NOMO-1 treated with dmso at 0.1 percent for 144 hours (cell line): ENCODE data around the gene TDP1.

Source experiments
- DNase-seq: peaks from one replicate; lab custom pipeline; 2025; ENCODE audit not compliant: unreplicated experiment; lab: John Stamatoyannopoulos, UW

The TDP1 gene

DNA sequence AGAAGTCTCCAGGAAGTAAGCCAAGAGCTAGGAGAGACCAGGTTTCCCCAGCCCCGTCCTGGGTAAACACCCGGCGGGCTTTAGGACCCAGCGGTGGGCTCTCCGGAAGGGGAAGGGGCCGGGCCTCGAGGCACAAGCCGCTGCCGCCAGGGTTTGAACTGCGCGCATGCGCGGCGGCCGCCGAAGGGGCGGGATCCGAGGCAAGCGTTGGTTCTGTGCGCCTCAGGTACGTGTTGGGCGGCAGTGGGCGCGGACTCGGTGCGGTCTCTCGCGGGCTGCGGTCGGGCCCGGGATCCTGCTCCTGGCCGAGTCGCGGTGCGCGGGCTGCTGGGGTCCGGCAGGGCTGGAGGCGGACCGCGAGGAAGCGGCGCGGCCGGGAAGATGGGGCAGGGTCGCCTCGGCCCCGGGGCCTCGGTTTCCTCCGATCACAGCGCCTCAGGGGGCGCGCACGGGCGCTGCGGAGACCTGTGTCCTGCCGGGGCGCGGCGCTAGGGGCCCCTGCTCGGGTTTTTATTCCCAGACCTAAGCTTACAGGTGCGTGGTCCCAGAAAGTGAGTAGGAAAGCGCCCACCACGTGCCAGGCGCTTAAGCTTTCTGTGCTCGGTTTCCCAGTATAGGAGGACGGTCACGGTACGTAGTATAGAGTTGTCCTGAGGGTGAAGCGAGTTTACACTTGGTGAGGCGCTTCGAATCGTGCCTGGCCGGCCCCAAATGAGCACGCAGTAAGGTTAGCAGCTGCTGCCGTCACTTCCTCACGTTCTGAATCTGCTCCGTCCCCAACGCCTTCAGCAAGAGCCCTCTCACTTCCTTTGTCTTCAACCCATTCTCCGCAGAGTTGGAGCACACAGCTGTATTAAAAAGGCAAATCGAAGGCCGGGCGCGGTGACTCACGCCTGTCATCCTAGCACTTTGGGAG lies at the start of gene TDP1:
TSS of gene TDP1 (plus strand) at position 183 of the 916 bp plus-strand sequence. CDS start 7,188 bp downstream, outside the sequence.
- peak; percentile 92 for DNase-seq

GRCh38 chr14:89906000-89906399 lies 49.7 kb upstream of the TDP1 start:
- no peak for DNase-seq

GRCh38 chr14:89907655-89908054 lies 48.1 kb upstream of the TDP1 start:
- DNase-seq: no peak

- no peak for DNase-seq
Measured at GRCh38 chr14:89908712-89909450, 46.8 kb upstream of the TDP1 start.

DNA sequence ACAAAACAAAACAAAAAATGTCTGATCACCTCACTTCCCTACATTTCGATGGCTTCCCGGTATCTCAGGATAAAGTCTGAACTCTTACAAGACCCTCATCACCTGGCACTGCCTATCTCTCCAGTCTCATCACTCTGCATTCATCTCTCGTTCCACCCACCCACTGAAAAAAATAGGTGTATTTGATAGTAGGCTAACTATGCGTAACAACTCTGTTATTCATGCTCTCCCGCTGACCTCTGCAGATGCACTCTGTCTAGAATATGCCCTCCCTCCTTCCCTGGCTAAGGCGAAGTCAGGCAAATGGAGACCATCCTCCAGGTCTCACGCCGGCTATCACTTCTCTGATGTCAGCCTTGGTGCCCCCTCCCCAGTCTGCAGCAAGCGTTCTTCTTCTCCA lies 46.1 kb upstream of the TDP1 start:
- no peak for DNase-seq

- DNase-seq: no peak
Measured at GRCh38 chr14:89910691-89911009, 45.1 kb upstream of the TDP1 start.

- no peak for DNase-seq
Measured at GRCh38 chr14:89911010-89911919, 44.5 kb upstream of the TDP1 start.

DNA sequence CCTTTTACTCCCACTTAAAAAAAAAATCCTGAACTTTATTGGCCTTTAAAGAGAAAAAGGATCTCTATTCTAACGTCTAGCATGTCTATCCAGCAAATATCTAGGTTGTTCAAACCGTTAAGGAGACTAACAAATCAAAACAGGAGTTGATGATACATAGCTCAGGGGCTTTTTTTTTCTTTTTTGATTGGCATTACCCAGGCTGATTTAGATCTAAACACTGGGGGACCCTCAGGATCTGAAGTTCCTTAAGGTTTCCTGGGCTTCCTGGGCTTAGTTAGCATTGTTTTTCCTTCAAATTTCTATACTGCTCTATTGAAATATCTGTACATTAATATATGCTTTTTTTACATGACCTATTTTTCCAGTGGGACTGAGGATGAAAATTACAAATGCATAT lies 43.5 kb upstream of the TDP1 start:
- DNase-seq: no peak

GRCh38 chr14:89912667-89913211 lies 43.0 kb upstream of the TDP1 start:
- no peak for DNase-seq

DNA sequence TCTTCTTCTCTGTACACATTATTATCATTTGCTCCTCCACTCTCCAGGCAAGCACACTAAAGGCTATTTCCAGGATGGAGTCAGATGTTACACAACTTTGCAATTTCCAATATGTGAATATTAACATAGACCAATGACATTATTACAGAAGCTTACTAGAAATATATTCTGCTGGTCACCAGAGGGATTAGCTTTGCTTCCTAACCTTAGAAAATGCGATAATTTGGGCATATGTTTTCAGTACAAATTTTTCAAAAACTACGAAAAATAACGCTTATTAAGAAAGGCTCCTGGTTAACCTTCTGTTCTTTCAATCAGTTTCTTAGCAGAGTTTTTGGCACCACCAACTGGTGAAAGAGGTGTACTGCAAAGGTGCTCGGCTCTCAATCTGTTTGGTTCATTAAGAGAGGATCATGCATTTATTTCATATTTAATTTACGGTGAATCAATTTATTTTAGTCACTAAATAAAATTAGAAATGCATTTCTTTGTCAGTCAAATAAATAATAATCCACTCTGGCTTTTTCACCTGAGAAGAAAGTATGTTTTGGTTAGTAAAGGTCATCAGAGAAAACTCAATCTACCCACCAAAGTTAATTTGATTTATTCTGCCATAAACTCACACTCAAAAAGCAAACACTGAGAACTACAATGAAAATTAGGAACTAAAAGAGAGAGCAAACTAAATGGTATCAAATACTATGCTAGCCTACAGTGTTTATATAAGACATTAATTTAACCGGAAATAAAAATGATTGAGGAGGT lies 40.4 kb upstream of the TDP1 start:
- DNase-seq: no peak

GRCh38 chr14:89918721-89919120 lies 37.0 kb upstream of the TDP1 start:
- no peak for DNase-seq

GRCh38 chr14:89920056-89920455 lies 35.7 kb upstream of the TDP1 start:
- DNase-seq: no peak

DNA sequence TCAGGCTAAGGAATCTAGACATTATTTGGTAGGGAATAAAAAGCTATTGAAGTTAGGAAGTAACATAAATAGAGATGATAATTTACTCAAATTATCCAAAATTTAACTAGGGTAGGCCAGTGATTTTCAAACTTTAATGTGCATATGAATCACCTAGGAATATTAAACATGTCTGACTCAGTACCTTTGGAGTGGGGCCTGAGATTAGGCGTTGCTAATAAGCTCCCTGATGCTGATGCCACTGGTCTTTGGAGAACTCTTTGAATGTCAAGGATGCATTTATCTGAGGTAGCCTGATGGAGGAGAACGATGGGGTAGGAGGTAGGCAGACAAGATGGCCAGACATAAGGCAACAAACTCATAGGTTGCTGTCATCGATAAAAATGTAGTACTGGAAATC lies 34.4 kb upstream of the TDP1 start:
- no peak for DNase-seq

DNA sequence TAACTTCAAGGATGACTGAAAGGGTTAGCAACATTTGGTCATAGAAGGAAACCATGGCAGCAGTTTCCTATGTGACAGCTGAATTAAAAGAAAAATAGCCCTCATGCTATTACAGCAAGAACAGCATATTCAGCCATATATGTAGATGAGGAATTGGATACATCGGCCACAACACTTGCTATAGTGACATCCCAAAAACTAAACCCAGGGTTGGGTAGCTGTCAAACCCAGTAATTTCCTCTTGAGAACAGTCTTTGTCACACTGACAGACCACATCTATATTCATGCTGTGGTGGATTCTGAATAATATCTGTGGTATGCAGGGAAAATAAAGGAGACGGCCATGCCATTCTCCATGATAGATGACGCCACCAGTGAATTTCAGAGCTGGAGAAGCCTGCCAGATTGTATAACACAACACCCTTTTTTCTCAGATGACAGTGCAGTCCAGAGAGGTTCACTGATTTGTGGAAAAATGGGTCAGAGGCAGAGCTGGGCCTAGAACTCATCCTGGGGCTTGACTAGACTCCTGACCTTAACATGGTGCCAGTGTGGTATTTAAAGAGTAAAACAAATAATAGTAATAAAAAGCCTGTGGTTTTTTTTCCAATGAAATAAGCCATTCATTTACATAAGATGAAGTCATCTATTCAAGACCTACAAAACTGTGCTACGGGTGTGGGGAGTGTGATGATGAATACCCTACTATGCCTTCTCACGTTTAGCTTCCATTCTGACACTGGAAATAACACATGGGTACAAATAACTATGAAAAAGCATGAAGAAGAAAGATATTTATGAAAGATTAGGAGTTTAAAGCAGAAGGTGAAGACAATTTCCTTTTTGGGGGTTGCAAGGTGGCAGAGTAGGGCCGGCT lies 33.5 kb upstream of the TDP1 start:
- no peak for DNase-seq

DNA sequence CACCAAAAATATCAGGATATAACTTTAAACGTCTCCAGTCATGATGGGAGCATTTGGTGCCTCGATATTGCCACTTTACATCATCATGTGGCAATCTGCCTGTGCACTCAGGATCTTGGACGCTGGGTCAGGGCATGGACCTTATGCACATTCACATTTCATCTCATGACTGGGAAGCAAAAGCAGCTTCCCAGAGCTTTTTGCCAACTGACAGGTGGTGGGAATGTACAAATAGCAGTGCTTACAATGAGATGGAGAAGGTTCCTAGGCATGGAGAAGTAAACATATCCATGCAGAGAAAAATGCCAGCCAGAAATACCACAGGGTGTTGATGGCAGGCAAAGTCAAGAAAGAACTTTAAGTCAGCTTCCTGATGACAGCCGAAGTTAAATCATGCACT lies 31.5 kb upstream of the TDP1 start:
- no peak for DNase-seq

DNA sequence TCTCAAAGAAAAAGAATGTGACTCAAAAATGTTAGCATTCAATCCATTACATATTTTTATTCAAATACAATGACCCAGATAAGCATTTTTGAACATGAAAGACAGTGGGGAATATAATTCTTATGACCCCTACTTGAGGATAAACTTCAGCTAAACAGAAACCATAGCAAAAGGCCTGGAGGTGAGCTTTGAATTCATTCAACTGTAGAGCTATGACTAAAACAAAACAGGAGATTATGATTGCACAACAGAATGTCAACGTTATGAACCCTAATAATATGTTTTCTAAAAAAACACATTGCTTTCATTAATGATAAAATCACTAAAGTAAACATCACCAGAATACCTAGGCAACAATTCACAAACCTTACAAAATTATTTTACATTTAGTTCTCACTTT lies 29.0 kb upstream of the TDP1 start:
- DNase-seq: no peak

DNA sequence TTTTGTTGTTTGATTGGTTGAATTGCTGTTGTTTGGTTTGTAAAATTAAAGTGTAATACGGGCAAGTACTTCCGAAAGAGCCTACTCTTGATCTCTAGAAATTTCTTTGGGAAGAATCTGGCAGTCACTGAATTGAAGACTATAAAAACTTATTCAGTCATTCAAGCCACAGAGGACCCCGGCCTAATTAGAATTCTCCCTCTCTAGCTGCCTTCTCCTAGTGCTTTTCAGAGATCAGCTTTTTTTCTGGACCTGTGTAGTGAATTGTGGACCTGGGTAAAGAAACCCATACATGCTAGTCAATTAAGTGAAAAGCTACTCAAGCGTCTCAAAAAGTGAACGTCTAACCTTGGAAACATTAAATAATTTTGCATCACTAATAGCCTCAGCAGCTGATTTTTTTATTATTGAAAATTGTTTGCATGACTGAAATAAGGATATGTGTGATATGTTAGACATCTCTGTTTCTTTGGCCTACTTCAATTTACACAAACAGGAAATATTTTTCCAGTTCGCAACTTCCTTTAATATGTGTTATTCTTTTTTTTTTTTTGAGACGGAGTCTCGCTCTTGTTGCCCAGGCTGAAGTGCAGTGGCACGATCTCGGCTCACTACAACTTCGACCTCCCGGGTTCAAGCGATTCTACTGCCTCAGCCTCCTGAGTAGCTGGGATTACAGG lies 28.4 kb upstream of the TDP1 start:
- no peak for DNase-seq

DNA sequence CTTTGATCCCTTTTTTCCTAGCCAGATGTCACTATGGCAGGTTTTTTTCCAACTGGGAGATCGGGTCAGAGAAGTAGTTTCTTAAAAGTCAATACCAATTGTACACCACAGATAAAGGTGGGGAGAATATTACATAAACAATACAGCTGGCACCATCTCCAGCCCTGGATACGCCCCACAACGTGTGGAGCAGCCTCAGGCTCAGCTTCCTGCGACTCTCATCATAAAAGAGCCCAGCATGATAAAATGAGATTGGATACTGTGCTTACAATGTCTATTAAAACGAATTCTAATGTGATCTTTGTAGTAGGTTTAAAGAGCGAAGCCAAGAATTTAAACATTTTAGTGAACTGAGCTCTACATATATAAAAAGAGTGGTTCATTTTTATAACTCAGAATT lies 22.7 kb upstream of the TDP1 start:
- no peak for DNase-seq

DNA sequence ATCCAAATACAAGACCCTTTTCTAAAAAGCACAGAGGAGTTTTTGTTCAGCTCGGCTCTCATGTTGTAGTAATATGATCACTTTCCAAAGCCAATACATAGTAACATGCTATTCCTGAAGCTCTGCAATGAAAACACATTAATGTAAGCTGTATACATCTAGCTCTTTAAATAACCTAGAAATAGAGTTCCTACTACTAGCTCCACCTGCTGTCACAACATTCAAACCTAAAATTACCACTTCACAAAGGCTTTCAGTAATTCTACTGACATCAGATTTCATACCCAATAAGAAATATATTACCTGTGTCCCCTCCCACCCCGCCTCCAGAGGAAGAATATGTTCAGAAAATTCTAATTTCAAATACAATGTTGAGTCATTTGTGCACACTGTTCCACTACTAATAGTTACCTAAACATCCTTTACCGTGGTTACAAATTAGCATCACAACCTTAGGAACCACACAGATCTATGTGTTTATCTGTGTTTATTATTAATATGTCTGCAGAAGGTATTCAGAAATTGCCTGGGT lies 19.0 kb upstream of the TDP1 start:
- DNase-seq: no peak
